ENCODE data around the gene MTHFD2L. TPM values are rescaled to one million over a fixed set of nuclear protein-coding genes. Genes with fewer than 3 reads are reported as not detected.

The MTHFD2L gene
- total and polyA plus RNA-seq, 8 donors: 9.1 to 19.1 (median 16.6) TPM

DNA sequence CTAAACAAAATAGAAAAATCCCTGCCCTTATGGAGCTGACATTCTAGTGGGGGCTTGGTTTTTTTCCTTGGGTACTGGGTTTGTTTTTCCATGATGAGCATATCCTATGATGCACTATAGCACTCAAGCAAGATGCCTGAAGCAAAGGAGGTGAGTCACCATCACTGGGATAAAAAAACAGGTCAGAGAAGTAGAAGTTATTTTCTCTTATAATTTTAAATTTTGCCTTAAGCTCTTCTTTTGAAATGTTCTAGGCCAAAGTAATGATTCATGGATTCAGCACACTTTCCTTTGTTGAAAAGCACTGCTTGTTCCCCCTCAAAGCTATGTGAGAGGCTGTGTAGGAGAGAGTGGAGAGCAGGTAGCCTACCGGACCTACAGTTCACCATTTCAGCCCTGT, 43.7 kb upstream of the MTHFD2L start:
- ATAC-seq (no peak), DNase-seq (no peak)
- Histone ChIP-seq H3K9me3 (no peaks in the 10 kb centered on the region), H3K4me1 (peaks cover 40 to 52% of the 10 kb centered on the region in 2 donors), H3K36me3 (no peaks in the 10 kb centered on the region), H3K4me3 (no peak overlapping the region), H3K27me3 (no peaks in the 10 kb centered on the region), H3K27ac (peak overlapping the region; percentile 22 to 41)
- TF ChIP-seq, protein P1, sequence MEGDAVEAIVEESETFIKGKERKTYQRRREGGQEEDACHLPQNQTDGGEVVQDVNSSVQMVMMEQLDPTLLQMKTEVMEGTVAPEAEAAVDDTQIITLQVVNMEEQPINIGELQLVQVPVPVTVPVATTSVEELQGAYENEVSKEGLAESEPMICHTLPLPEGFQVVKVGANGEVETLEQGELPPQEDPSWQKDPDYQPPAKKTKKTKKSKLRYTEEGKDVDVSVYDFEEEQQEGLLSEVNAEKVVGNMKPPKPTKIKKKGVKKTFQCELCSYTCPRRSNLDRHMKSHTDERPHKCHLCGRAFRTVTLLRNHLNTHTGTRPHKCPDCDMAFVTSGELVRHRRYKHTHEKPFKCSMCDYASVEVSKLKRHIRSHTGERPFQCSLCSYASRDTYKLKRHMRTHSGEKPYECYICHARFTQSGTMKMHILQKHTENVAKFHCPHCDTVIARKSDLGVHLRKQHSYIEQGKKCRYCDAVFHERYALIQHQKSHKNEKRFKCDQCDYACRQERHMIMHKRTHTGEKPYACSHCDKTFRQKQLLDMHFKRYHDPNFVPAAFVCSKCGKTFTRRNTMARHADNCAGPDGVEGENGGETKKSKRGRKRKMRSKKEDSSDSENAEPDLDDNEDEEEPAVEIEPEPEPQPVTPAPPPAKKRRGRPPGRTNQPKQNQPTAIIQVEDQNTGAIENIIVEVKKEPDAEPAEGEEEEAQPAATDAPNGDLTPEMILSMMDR (IDR thresholded peaks at IDR 0.05): no peak
- intact Hi-C loops (cut with DNase I): no loop called here

DNA sequence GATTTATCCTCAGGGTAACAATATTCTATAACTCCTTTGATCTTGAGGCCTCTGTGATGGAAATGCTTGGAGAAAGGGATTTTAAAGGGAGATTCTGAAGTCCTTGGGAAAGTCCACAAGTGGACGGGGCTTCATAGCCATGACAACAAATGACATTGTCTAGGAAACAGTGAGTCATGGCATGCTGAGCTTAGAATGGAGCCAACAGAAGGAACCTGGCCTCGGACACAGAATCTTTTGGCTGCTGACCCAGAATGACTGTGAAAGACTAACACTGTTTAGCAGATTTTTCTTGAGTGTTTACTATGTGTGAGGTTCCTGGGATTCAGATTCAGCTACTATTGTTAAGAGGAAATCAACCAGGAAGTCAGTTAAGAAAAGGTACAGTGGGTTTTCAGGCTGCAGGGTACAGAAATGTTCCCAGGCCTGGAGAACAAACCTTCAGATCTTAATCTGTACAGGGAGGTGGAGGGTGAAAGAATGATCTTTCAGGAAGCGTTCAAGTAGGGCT, 40.8 kb upstream of the MTHFD2L start:
- Histone ChIP-seq H3K4me1 (peaks cover 16 to 28% of the 10 kb centered on the region in 2 donors), H3K27me3 (no peaks in the 10 kb centered on the region), H3K9me3 (peaks cover 0 to 3% of the 10 kb centered on the region in 2 donors), H3K36me3 (no peaks in the 10 kb centered on the region), H3K4me3 (no peak overlapping the region), H3K27ac (peak overlapping the region; percentile 74 to 76)
- DNase-seq (peak in 3 of 4 donors; percentile 51 to 70 (median 66)), ATAC-seq (peak; percentile 79)
- TF ChIP-seq, protein P1 (IDR thresholded peaks at IDR 0.05): no peak
- intact Hi-C loops (cut with DNase I): no loop called here

DNA sequence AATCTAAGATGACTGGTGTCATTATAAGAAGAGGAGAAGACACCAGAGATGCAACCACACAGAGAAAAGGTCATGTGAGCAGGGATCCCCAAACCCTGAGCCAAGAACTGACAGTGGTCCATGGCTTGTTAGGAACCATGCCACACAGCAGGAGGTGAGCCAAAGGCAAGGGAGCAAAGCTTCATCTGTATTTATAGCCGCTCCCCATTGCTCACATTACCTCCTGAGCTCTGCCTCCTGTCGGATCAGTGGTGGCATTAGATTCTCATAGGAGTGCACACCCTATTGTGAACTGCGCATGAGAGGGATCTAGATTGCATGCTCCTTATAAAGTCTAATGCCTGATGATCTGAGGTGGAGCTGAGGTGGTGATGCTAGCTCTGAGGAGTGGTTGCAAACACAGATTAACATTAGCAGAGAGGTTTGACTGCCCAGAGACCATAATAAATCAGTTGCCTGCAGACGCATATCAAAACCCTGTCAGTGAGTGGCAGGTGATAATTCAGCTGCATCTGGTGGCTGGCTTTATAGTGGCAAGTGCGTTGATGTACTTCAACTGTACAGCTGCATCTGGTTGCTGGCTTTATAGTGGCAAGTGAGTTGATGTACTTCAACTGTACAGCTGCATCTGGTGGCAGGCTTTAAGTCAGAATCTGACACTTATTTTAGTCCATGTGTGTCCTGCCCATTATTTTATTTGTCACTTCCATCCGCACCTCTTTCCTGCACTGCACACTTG, 39.1 kb upstream of the MTHFD2L start:
- TF ChIP-seq, protein P1 (IDR thresholded peaks at IDR 0.05): no peak
- Histone ChIP-seq H3K9me3 (peaks cover 0 to 5% of the 10 kb centered on the region in 2 donors), H3K27me3 (no peaks in the 10 kb centered on the region), H3K4me1 (peaks cover 14 to 29% of the 10 kb centered on the region in 2 donors), H3K27ac (peak overlapping the region in 1 of 2 donors; percentile 76), H3K36me3 (no peaks in the 10 kb centered on the region), H3K4me3 (no peak overlapping the region)
- DNase-seq: no peak
- intact Hi-C loops (cut with DNase I): no loop called here
- ATAC-seq: no peak

DNA sequence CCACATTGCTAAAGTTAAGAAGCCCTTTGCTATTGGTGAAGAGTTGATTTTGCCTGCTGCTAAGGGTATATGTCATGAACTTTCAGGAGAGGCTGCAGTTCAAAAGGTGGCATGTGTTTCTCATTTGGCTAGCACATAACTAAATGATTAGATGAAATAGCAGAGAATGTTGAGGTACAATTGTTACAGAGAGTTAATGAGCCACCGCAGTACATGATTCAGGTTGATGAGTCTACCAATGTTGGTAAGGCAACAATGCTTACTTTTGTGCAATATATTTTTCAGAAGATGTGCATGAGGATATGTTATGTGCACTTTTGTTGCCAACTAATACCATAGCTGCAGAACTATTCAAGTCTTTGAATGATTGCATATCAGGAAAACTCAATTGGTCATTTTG, 37.8 kb upstream of the MTHFD2L start:
- Histone ChIP-seq H3K36me3 (no peaks in the 10 kb centered on the region), H3K4me3 (no peak overlapping the region), H3K9me3 (peaks cover 0 to 5% of the 10 kb centered on the region in 2 donors), H3K27me3 (no peaks in the 10 kb centered on the region), H3K4me1 (peaks cover 14 to 29% of the 10 kb centered on the region in 2 donors), H3K27ac (no peak overlapping the region)
- no peak for ATAC-seq
- intact Hi-C loops (cut with DNase I): no loop called here
- TF ChIP-seq, protein P1 (IDR thresholded peaks at IDR 0.05): no peak
- DNase-seq: no peak

All from left lung (tissue), 10 donors.